ENCODE results near the gene GPSM1.

DNA sequence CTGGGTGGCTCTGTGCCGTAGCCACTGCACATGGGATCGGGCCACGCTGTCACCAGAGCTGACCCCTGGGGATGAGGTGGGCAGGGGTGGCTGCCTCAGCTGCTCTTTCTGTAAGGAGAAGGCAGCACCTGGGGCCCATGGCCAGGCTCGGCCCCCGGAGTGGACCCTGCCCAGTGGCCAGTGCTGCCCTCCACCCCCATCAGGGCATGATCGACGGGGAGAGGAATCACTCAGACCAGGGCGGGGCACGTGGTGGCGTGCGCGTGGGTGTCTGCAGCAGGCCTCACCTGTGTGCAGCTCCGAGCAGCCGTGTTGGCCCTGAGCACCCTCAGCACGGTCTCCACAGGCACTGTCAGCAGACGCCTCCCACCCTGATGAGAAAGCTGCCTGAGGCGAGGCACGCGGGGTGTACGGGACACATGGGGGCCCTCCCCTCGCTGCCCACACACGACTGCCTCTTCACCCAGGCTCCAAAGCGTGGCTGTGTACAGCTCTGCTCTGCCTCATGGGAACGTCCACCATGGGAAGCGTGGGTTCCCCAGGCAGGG is 54.7 kb downstream of the GPSM1 start:
- TF ChIP-seq EZH2 (IDR thresholded peaks at IDR 0.05; ENCODE audit: borderline replicate concordance, insufficient read depth, low read depth, low read length, poor library complexity, severe bottlenecking) = no peak
- TF ChIP-seq, protein P1, sequence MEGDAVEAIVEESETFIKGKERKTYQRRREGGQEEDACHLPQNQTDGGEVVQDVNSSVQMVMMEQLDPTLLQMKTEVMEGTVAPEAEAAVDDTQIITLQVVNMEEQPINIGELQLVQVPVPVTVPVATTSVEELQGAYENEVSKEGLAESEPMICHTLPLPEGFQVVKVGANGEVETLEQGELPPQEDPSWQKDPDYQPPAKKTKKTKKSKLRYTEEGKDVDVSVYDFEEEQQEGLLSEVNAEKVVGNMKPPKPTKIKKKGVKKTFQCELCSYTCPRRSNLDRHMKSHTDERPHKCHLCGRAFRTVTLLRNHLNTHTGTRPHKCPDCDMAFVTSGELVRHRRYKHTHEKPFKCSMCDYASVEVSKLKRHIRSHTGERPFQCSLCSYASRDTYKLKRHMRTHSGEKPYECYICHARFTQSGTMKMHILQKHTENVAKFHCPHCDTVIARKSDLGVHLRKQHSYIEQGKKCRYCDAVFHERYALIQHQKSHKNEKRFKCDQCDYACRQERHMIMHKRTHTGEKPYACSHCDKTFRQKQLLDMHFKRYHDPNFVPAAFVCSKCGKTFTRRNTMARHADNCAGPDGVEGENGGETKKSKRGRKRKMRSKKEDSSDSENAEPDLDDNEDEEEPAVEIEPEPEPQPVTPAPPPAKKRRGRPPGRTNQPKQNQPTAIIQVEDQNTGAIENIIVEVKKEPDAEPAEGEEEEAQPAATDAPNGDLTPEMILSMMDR (IDR thresholded peaks at IDR 0.05) = no peak

Measured in B cell (primary cell).